Activated CD4-positive, alpha-beta T cell treated with anti-CD3 and anti-CD28 coated beads, Interleukin-2, amount 10 ng/mL, durations not matched to agents 24 days and 14 days (primary cell): ENCODE data around the gene MED27. TPM values are rescaled to one million over a fixed set of nuclear protein-coding genes. Genes with fewer than 3 reads are reported as not detected.
A peak's percentile ranks its signal among the peaks of the same experiment; 100 is the strongest.

Experiments
- DNase-seq: peaks from one replicate; pipeline ENCODE4 v3.0.0; 2022
- H3K27ac Mint-ChIP-seq: one replicate; pipeline ENCODE4 v1.8.0; 2022; ENCODE audit warnings: mild to moderate bottlenecking, mixed read lengths
- H3K27me3 Mint-ChIP-seq: one replicate; pipeline ENCODE4 v1.8.0; 2022; ENCODE audit warnings: mixed read lengths
- H3K36me3 Mint-ChIP-seq: one replicate; pipeline ENCODE4 v1.8.0; 2022; ENCODE audit warnings: low read depth, mild to moderate bottlenecking, mixed read lengths
- H3K4me1 Mint-ChIP-seq: one replicate; pipeline ENCODE4 v1.8.0; 2021; ENCODE audit warnings: mixed read lengths
- H3K4me3 Mint-ChIP-seq: one replicate; pipeline ENCODE4 v1.8.0; 2022; ENCODE audit warnings: mild to moderate bottlenecking, moderate library complexity, mixed read lengths
- H3K9me3 Mint-ChIP-seq: one replicate; pipeline ENCODE4 v1.8.0; 2021; ENCODE audit warnings: mixed read lengths
- intact Hi-C: fragments of 100-400 bp; cut with micrococcal nuclease; formaldehyde crosslinking; loops from one replicate; pipeline ENCODE4 v1.15.1; 2023
- total RNA-seq: library from RNA; stranded (reverse); gene quantifications from 2 replicates; pipeline ENCODE4 v1.2.3, GENCODE V29; 2022

MED27 gene
- total RNA-seq, 1 donor from 2014 or later = 41.8 TPM

- peaks cover 19% of the 10 kb centered on the region for H3K27me3 Mint-ChIP-seq
- H3K36me3 Mint-ChIP-seq = no peaks in the 10 kb centered on the region
- intact Hi-C loops = no loop called here
- no peak overlapping the region for H3K27ac Mint-ChIP-seq
- H3K9me3 Mint-ChIP-seq = no peaks in the 10 kb centered on the region
- H3K4me3 Mint-ChIP-seq = no peak overlapping the region
- H3K4me1 Mint-ChIP-seq = no peaks in the 10 kb centered on the region
- no peak for DNase-seq
Observed at GRCh38 chr9:132099741-132100407, 20.2 kb upstream of the MED27 start.

- H3K9me3 Mint-ChIP-seq = no peaks in the 10 kb centered on the region
- intact Hi-C loops = no loop called here
- H3K36me3 Mint-ChIP-seq = no peaks in the 10 kb centered on the region
- DNase-seq = no peak
- peaks cover 23% of the 10 kb centered on the region for H3K27me3 Mint-ChIP-seq
- no peak overlapping the region for H3K27ac Mint-ChIP-seq
- no peaks in the 10 kb centered on the region for H3K4me1 Mint-ChIP-seq
- no peak overlapping the region for H3K4me3 Mint-ChIP-seq
Observed at GRCh38 chr9:132099167-132099566, 19.5 kb upstream of the MED27 start.

GRCh38 chr9:132094314-132094791, 14.7 kb upstream of the MED27 start:
- H3K27ac Mint-ChIP-seq = no peak overlapping the region
- H3K9me3 Mint-ChIP-seq = no peaks in the 10 kb centered on the region
- peaks cover 26% of the 10 kb centered on the region for H3K27me3 Mint-ChIP-seq
- no peaks in the 10 kb centered on the region for H3K36me3 Mint-ChIP-seq
- H3K4me3 Mint-ChIP-seq = no peak overlapping the region
- DNase-seq = no peak
- peaks cover 3% of the 10 kb centered on the region for H3K4me1 Mint-ChIP-seq
- intact Hi-C loops = no loop called here

GRCh38 chr9:132090771-132091170, 11.1 kb upstream of the MED27 start:
- Mint-ChIP-seq H3K4me3 (no peak overlapping the region), H3K9me3 (no peaks in the 10 kb centered on the region), H3K27me3 (peaks cover 19% of the 10 kb centered on the region), H3K36me3 (no peaks in the 10 kb centered on the region), H3K27ac (no peak overlapping the region), H3K4me1 (peaks cover 3% of the 10 kb centered on the region)
- intact Hi-C loops = no loop called here
- no peak for DNase-seq

GRCh38 chr9:132087438-132088030, 7.9 kb upstream of the MED27 start:
- Mint-ChIP-seq H3K27ac (no peak overlapping the region), H3K27me3 (peaks cover 16% of the 10 kb centered on the region), H3K4me3 (no peak overlapping the region), H3K36me3 (no peaks in the 10 kb centered on the region), H3K9me3 (no peaks in the 10 kb centered on the region), H3K4me1 (peaks cover 3% of the 10 kb centered on the region)
- intact Hi-C loops = no loop called here
- no peak for DNase-seq

- Mint-ChIP-seq H3K4me3 (no peak overlapping the region), H3K27me3 (peaks cover 9% of the 10 kb centered on the region), H3K27ac (no peak overlapping the region), H3K4me1 (peaks cover 25% of the 10 kb centered on the region), H3K9me3 (no peaks in the 10 kb centered on the region), H3K36me3 (peaks cover 15% of the 10 kb centered on the region)
- no peak for DNase-seq
- intact Hi-C loops = no loop called here
Observed at GRCh38 chr9:132082188-132082587, 2.5 kb upstream of the MED27 start.

- Mint-ChIP-seq H3K36me3 (peaks cover 26% of the 10 kb centered on the region), H3K27ac (peak overlapping the region; percentile 92), H3K27me3 (peaks cover 3% of the 10 kb centered on the region), H3K4me3 (peak overlapping the region; percentile 99), H3K4me1 (peaks cover 35% of the 10 kb centered on the region), H3K9me3 (no peaks in the 10 kb centered on the region)
- intact Hi-C loops = loop anchor here (1.0 to 10.0 kb wide), 5 partner anchors 72 to 704 kb away; no protein-coding TSS in a partner anchor
- no peak for DNase-seq
Observed at GRCh38 chr9:132078699-132079356, 839 bp downstream of the MED27 start.

GRCh38 chr9:132077881-132078698, 1.6 kb downstream of the MED27 start:
- Mint-ChIP-seq H3K27ac (no peak overlapping the region), H3K27me3 (peaks cover 3% of the 10 kb centered on the region), H3K36me3 (peaks cover 28% of the 10 kb centered on the region), H3K4me3 (peak overlapping the region; percentile 99), H3K4me1 (peaks cover 35% of the 10 kb centered on the region), H3K9me3 (no peaks in the 10 kb centered on the region)
- intact Hi-C loops = loop anchor here (2.0 to 10.0 kb wide), 4 partner anchors 71 to 703 kb away; no protein-coding TSS in a partner anchor
- DNase-seq = peak; percentile 69

GRCh38 chr9:132075853-132076252, 3.8 kb downstream of the MED27 start:
- H3K4me1 Mint-ChIP-seq = peaks cover 40% of the 10 kb centered on the region
- H3K36me3 Mint-ChIP-seq = peaks cover 30% of the 10 kb centered on the region
- no peak overlapping the region for H3K4me3 Mint-ChIP-seq
- DNase-seq = no peak
- intact Hi-C loops = loop anchor here (5.0 to 10.0 kb wide), 2 partner anchors 69 to 701 kb away; no protein-coding TSS in a partner anchor
- no peaks in the 10 kb centered on the region for H3K9me3 Mint-ChIP-seq
- H3K27ac Mint-ChIP-seq = peak overlapping the region; percentile 6
- H3K27me3 Mint-ChIP-seq = peaks cover 1% of the 10 kb centered on the region

- no peak overlapping the region for H3K4me3 Mint-ChIP-seq
- intact Hi-C loops = loop anchor here (5.0 to 10.0 kb wide), 2 partner anchors 67 to 700 kb away; no protein-coding TSS in a partner anchor
- H3K27ac Mint-ChIP-seq = no peak overlapping the region
- no peaks in the 10 kb centered on the region for H3K9me3 Mint-ChIP-seq
- DNase-seq = no peak
- H3K36me3 Mint-ChIP-seq = peaks cover 30% of the 10 kb centered on the region
- no peaks in the 10 kb centered on the region for H3K27me3 Mint-ChIP-seq
- H3K4me1 Mint-ChIP-seq = peaks cover 36% of the 10 kb centered on the region
Observed at GRCh38 chr9:132074736-132075135, 4.9 kb downstream of the MED27 start.

GRCh38 chr9:132071847-132072507, 7.7 kb downstream of the MED27 start:
- H3K27ac Mint-ChIP-seq = no peak overlapping the region
- H3K9me3 Mint-ChIP-seq = no peaks in the 10 kb centered on the region
- no peak for DNase-seq
- peaks cover 22% of the 10 kb centered on the region for H3K36me3 Mint-ChIP-seq
- H3K4me3 Mint-ChIP-seq = no peak overlapping the region
- peaks cover 22% of the 10 kb centered on the region for H3K4me1 Mint-ChIP-seq
- H3K27me3 Mint-ChIP-seq = no peaks in the 10 kb centered on the region
- intact Hi-C loops = loop anchor here (10.0 kb wide), 1 partner anchor 697 kb away; no protein-coding TSS in a partner anchor

GRCh38 chr9:132069046-132069898, 10.4 kb downstream of the MED27 start:
- no peak for DNase-seq
- H3K36me3 Mint-ChIP-seq = peaks cover 10% of the 10 kb centered on the region
- intact Hi-C loops = no loop called here
- H3K4me1 Mint-ChIP-seq = peaks cover 12% of the 10 kb centered on the region
- H3K9me3 Mint-ChIP-seq = no peaks in the 10 kb centered on the region
- H3K4me3 Mint-ChIP-seq = no peak overlapping the region
- H3K27me3 Mint-ChIP-seq = no peaks in the 10 kb centered on the region
- no peak overlapping the region for H3K27ac Mint-ChIP-seq
